ENCODE data around the gene PTGES3. TPM values are rescaled to one million over a fixed set of nuclear protein-coding genes. Genes with fewer than 3 reads are reported as not detected.

Gene PTGES3
- total and polyA plus RNA-seq, 2 of the 8 experiments (the other 6 are each of a cell fraction or from before 2014, with no cell fraction given) = 111 to 464 TPM

DNA sequence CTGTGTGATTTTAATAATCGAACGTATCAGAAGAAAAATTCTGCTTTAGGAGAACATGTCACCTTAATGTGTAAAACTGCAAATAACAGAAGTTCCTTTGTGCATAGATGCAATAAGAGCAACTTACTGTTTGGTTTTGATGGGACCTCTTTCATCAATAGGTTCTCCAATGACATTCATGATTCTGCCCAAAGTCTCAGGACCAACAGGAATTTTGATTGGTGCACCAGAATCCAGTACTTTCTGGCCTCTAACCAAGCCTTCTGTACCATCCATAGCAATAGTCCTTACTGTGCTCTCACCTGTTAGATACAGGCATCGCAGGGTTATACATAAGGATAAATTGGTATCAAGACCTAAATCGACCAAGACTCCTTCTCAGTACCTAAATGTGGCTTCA, 43.4 kb downstream of the PTGES3 start:
- Histone ChIP-seq H3K9me3 (ENCODE audit: insufficient read depth in 2 of 2, low read depth in 1 of 2, low read length in 1 of 2) (no peaks in the 10 kb centered on the region), H3K4ac (replicated peaks; ENCODE audit: insufficient read length, low read depth, low read length) (no peak overlapping the region), H2BK120ac (replicated peaks; ENCODE audit: low read depth, low read length) (no peak overlapping the region), H3K27me3 (replicated peaks in 1 of 4; ENCODE audit: control insufficient read depth in 3 of 4, extremely low read depth in 1 of 4, insufficient read depth in 3 of 4, low read length in 3 of 4) (no peaks in the 10 kb centered on the region), H4K91ac (replicated peaks; ENCODE audit: insufficient read length, low read length) (no peak overlapping the region), H2AK5ac (ENCODE audit: low read depth, low read length) (no peak overlapping the region), H3K18ac (ENCODE audit: extremely low read depth, low read length) (no peak overlapping the region), H3K23ac (ENCODE audit: insufficient read length) (no peak overlapping the region), H3K23me2 (ENCODE audit: low read depth, low read length) (peaks cover 8% of the 10 kb centered on the region; the same call in 1 of the 2 replicates), H2BK15ac (ENCODE audit: low read length) (no peak overlapping the region), H3K79me1 (ENCODE audit: low read depth, low read length) (peaks cover 2% of the 10 kb centered on the region), H3K9ac (replicated peaks in 1 of 4; ENCODE audit: extremely low read depth in 1 of 4, low read depth in 3 of 4, low read length in 3 of 4) (peak overlapping the region; percentile 89 to 97 (median 93); a peak in 6 of 7 replicates), H2AFZ (ENCODE audit: low read length) (no peak overlapping the region), H3K27ac (ENCODE audit: low read depth, low read length) (no peak overlapping the region), H3K36me3 (ENCODE audit: control insufficient read depth in 2 of 4, insufficient read depth in 4 of 4, low read length in 3 of 4) (peaks cover 25 to 54% (median 39%) of the 10 kb centered on the region in 4 experiments), H3K79me2 (ENCODE audit: control insufficient read depth in 1 of 2, insufficient read depth in 2 of 2, low read length in 2 of 2) (peaks cover 14 to 34% of the 10 kb centered on the region in 2 experiments), H3K4me3 (ENCODE audit: extremely low read depth in 1 of 4, insufficient read depth in 2 of 4, low read depth in 3 of 4, low read length in 4 of 4) (peak overlapping the region; percentile 90 to 99 (median 97)), H3K56ac (replicated peaks; ENCODE audit: insufficient read length, low read depth, low read length) (no peak overlapping the region), H4K8ac (ENCODE audit: extremely low read depth, insufficient read depth, low read length) (no peak overlapping the region), H4K20me1 (replicated peaks in 1 of 2; ENCODE audit: control insufficient read depth in 1 of 2, insufficient read depth in 2 of 2, low read length in 2 of 2) (peaks cover 9 to 17% of the 10 kb centered on the region in 2 experiments), H2BK20ac (ENCODE audit: low read length) (no peak overlapping the region), H2BK12ac (ENCODE audit: low read depth, low read length) (no peak overlapping the region), H2BK5ac (ENCODE audit: low read depth, low read length) (no peak overlapping the region), H4K5ac (ENCODE audit: insufficient read length, low read depth, low read length) (no peak overlapping the region), H3K4me2 (ENCODE audit: insufficient read depth in 1 of 2, low read depth in 2 of 2, low read length in 2 of 2) (peak overlapping the region; percentile 61 to 82), H3K14ac (ENCODE audit: insufficient read length) (no peak overlapping the region), H3K4me1 (replicated peaks in 1 of 4; ENCODE audit: control insufficient read depth in 3 of 4, insufficient read depth in 4 of 4, low read length in 3 of 4) (no peaks in the 10 kb centered on the region)
- ChIA-PET CTCF (ENCODE audit: partially characterized antibody) (interaction anchor here (1.0 to 4.3 kb wide), 2 partner anchors 8 to 42 kb away, joined by 4 to 29 read pairs; no protein-coding TSS in a partner anchor), POLR2A (ENCODE audit: partially characterized antibody) (interaction anchor here (0.7 to 10.3 kb wide), 11 partner anchors 10 to 184 kb away, joined by 3 to 130 read pairs (median 19); partner anchors contain the start of genes BAZ2A, NACA and PTGES3)
- TF ChIP-seq RAD21 (IDR thresholded peaks at IDR 0.05 in 1 of 2, conservative IDR thresholded peaks at IDR 0.05 in 1 of 2; ENCODE audit: low read depth in 2 of 2, low read length in 2 of 2) (no peak), SP1 (IDR thresholded peaks at IDR 0.05; ENCODE audit: low read depth, low read length) (peak; percentile 58; the same call in 1 of the 2 replicates), CBX5 (IDR thresholded peaks at IDR 0.05; ENCODE audit: low read depth, low read length) (no peak)
- TF ChIP-seq, protein P1, sequence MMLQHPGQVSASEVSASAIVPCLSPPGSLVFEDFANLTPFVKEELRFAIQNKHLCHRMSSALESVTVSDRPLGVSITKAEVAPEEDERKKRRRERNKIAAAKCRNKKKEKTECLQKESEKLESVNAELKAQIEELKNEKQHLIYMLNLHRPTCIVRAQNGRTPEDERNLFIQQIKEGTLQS (IDR thresholded peaks at IDR 0.05; ENCODE audit: insufficient read depth, low read depth, low read length) = no peak
- DNase-seq (ENCODE audit: low read depth in 1 of 2, low spot score in 2 of 2) (no peak), FAIRE-seq (no peak)
- WGBS, 2 experiments (ENCODE audit: extremely low coverage in 1 of 2, insufficient coverage in 1 of 2, insufficient read length in 1 of 2, insufficient replicate concordance in 2 of 2, low coverage in 1 of 2, low lambda C conversion rate in 2 of 2, missing lambda C conversion rate in 1 of 2) = 62% methylated on average over 4 of the region's 4 CpGs; no CpG with 5 or more reads in 1 of the 2 experiments
